Astrocyte (in vitro differentiated cells and primary cell): ENCODE measurements around the gene CABP1.

Source experiments
- EZH2 ChIP-seq: IDR thresholded peaks from 2 replicates; pipeline ENCODE4 v1.6.1; 2012; ENCODE audit warnings: mild to moderate bottlenecking, low read length, inconsistent platforms; ENCODE audit not compliant: insufficient read depth
- TF ChIP-seq, protein P1 (sequence below): IDR thresholded peaks from 2 replicates; pipeline ENCODE4 v1.5.1; 2011; ENCODE audit warnings: low read depth, mild to moderate bottlenecking, inconsistent platforms, low read length, moderate library complexity; ENCODE audit not compliant: insufficient read depth

DNA sequence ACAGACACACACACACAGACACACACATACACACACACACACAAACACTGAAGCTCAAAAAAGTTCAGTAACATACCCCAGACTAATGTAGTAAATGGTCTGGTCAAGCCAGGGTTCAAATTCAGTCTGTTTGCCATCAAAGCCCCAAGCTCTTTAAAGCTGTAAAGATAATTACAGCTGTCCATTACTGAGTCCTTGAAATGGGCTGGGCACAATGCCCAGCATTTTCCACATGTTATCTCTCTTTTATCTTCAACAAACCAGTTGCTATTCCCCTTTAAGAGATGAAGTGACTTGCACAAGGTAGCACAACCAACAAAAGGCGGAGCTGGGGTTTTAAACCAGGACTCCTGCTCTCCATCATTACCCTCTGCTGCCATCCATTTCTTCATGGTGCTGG lies 62.2 kb downstream of the CABP1 start:
- TF ChIP-seq, protein P1, sequence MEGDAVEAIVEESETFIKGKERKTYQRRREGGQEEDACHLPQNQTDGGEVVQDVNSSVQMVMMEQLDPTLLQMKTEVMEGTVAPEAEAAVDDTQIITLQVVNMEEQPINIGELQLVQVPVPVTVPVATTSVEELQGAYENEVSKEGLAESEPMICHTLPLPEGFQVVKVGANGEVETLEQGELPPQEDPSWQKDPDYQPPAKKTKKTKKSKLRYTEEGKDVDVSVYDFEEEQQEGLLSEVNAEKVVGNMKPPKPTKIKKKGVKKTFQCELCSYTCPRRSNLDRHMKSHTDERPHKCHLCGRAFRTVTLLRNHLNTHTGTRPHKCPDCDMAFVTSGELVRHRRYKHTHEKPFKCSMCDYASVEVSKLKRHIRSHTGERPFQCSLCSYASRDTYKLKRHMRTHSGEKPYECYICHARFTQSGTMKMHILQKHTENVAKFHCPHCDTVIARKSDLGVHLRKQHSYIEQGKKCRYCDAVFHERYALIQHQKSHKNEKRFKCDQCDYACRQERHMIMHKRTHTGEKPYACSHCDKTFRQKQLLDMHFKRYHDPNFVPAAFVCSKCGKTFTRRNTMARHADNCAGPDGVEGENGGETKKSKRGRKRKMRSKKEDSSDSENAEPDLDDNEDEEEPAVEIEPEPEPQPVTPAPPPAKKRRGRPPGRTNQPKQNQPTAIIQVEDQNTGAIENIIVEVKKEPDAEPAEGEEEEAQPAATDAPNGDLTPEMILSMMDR = no peak
- TF ChIP-seq EZH2 = no peak
